H9 (cell line): Measurements from ENCODE around the gene ARHGDIA. TPM values are rescaled to one million over a fixed set of nuclear protein-coding genes. Genes with fewer than 3 reads are reported as not detected.

Source experiments
- DNase-seq: peaks from one replicate; pipeline ENCODE4 v3.0.0-alpha.2; 2017
- H2AFZ ChIP-seq: one replicate; pipeline ENCODE4 v1.6.1; 2013; ENCODE audit warnings: mild to moderate bottlenecking, low read length, control low read depth, moderate library complexity
- H2AK5ac ChIP-seq: 2 replicates; pipeline ENCODE4 v1.6.1; 2013; ENCODE audit warnings: low read length, control low read depth, mixed read lengths; ENCODE audit not compliant: insufficient read length
- H2BK120ac ChIP-seq: one replicate; pipeline ENCODE4 v1.6.1; 2013; ENCODE audit warnings: low read depth, mild to moderate bottlenecking, low read length, control low read depth, inconsistent platforms; ENCODE audit not compliant: poor library complexity, severe bottlenecking
- H2BK12ac ChIP-seq: 2 replicates; pipeline ENCODE4 v1.6.1; 2013; ENCODE audit warnings: low read length, control low read depth, mixed read lengths, low read depth; ENCODE audit not compliant: insufficient read length
- H2BK15ac ChIP-seq: 2 replicates; pipeline ENCODE4 v1.6.1; 2013; ENCODE audit warnings: low read depth, low read length, control low read depth
- H2BK20ac ChIP-seq: one replicate; pipeline ENCODE4 v1.6.1; 2013; ENCODE audit warnings: low read depth, mild to moderate bottlenecking, low read length, control low read depth, inconsistent platforms; ENCODE audit not compliant: poor library complexity, severe bottlenecking
- H2BK5ac ChIP-seq: 2 replicates; pipeline ENCODE4 v1.6.1; 2013; ENCODE audit warnings: low read length, control low read depth, mixed read lengths; ENCODE audit not compliant: insufficient read length
- H3K14ac ChIP-seq: 2 replicates; pipeline ENCODE4 v1.6.1; 2013; ENCODE audit warnings: low read length, control low read depth; ENCODE audit not compliant: insufficient read depth
- H3K18ac ChIP-seq: 2 replicates; pipeline ENCODE4 v1.6.1; 2013; ENCODE audit warnings: low read depth, mild to moderate bottlenecking, mixed read lengths, low read length, control low read depth; ENCODE audit not compliant: insufficient read length
- H3K23ac ChIP-seq: 2 replicates; pipeline ENCODE4 v1.6.1; 2013; ENCODE audit warnings: low read length, control low read depth, mixed read lengths, low read depth; ENCODE audit not compliant: insufficient read length
- H3K23me2 ChIP-seq: 2 replicates; pipeline ENCODE4 v1.6.1; 2013; ENCODE audit warnings: low read depth, mild to moderate bottlenecking, mixed read lengths, low read length, control low read depth; ENCODE audit not compliant: insufficient read length, poor library complexity, severe bottlenecking
- H3K27ac ChIP-seq: 2 replicates; pipeline ENCODE4 v1.5.1; 2013; ENCODE audit warnings: low read length, control low read depth, mixed read lengths, low read depth; ENCODE audit not compliant: insufficient read length
- H3K27me3 ChIP-seq: 2 replicates; pipeline ENCODE4 v1.6.1; 2013; ENCODE audit warnings: low read length, control low read depth, inconsistent platforms; ENCODE audit not compliant: insufficient read depth
- H3K4ac ChIP-seq: 2 replicates; pipeline ENCODE4 v1.6.1; 2013; ENCODE audit warnings: low read depth, mild to moderate bottlenecking, control low read depth, inconsistent platforms, low read length, moderate library complexity
- H3K4me1 ChIP-seq: 2 replicates; pipeline ENCODE4 v1.6.1; 2013; ENCODE audit warnings: low read length, control low read depth, inconsistent platforms; ENCODE audit not compliant: insufficient read depth
- H3K4me2 ChIP-seq: 2 replicates; pipeline ENCODE4 v1.6.1; 2013; ENCODE audit warnings: low read length, control low read depth, mixed read lengths; ENCODE audit not compliant: insufficient read length, insufficient read depth
- H3K56ac ChIP-seq: 2 replicates; pipeline ENCODE4 v1.6.1; 2013; ENCODE audit warnings: low read depth, mild to moderate bottlenecking, mixed read lengths, low read length, control low read depth; ENCODE audit not compliant: insufficient read length
- H3K79me1 ChIP-seq: 2 replicates; pipeline ENCODE4 v1.6.1; 2013; ENCODE audit warnings: low read depth, mild to moderate bottlenecking, moderate library complexity, low read length, control low read depth, inconsistent platforms; ENCODE audit not compliant: insufficient read depth, poor library complexity, severe bottlenecking
- H3K79me2 ChIP-seq: 2 replicates; pipeline ENCODE4 v1.6.1; 2013; ENCODE audit warnings: low read length, control low read depth, inconsistent platforms; ENCODE audit not compliant: insufficient read depth
- H3K9ac ChIP-seq: 2 replicates; pipeline ENCODE4 v1.6.1; 2013; ENCODE audit warnings: low read length, control low read depth, mixed read lengths; ENCODE audit not compliant: insufficient read length; ENCODE audit errors: extremely low read depth
- H3K9me3 ChIP-seq: one replicate; pipeline ENCODE4 v1.6.1; 2013; ENCODE audit warnings: low read depth, low read length, inconsistent platforms; ENCODE audit not compliant: control insufficient read depth
- H3T11ph ChIP-seq: one replicate; pipeline ENCODE4 v1.6.1; 2013; ENCODE audit warnings: mild to moderate bottlenecking, low read length, control low read depth, inconsistent platforms
- H4K20me1 ChIP-seq: one replicate; pipeline ENCODE4 v1.6.1; 2013; ENCODE audit not compliant: control insufficient read depth, insufficient read length, insufficient read depth
- H4K5ac ChIP-seq: 2 replicates; pipeline ENCODE4 v1.6.1; 2013; ENCODE audit warnings: low read depth, mild to moderate bottlenecking, mixed read lengths, low read length, control low read depth; ENCODE audit not compliant: insufficient read length
- H4K8ac ChIP-seq: replicated peaks from 2 replicates; pipeline ENCODE4 v1.6.1; 2013; ENCODE audit warnings: low read length, control low read depth, mixed read lengths, low read depth; ENCODE audit not compliant: insufficient read length
- H4K91ac ChIP-seq: 2 replicates; pipeline ENCODE4 v1.6.1; 2013; ENCODE audit warnings: low read depth, mild to moderate bottlenecking, moderate library complexity, mixed read lengths, low read length, control low read depth; ENCODE audit not compliant: insufficient read length
- H3K27ac Mint-ChIP-seq, 3 experiments: 2 replicates in 2 of 3; 3 replicates in 1 of 3; pipeline ENCODE4 v1.8.0; 2020 to 2021; ENCODE audit warnings: mixed read lengths in 3 of 3, mild to moderate bottlenecking in 1 of 3, moderate library complexity in 1 of 3
- H3K27me3 Mint-ChIP-seq: 2 replicates; pipeline ENCODE4 v1.8.0; 2021; ENCODE audit warnings: low read depth, mild to moderate bottlenecking, moderate library complexity, mixed read lengths
- H3K36me3 Mint-ChIP-seq, 3 experiments: 2 replicates in 2 of 3; 3 replicates in 1 of 3; pipeline ENCODE4 v1.8.0; 2020 to 2021; ENCODE audit warnings: low read depth in 3 of 3, mixed read lengths in 3 of 3; ENCODE audit not compliant: insufficient read depth in 1 of 3
- H3K4me1 Mint-ChIP-seq, 2 experiments: 2 replicates each; pipeline ENCODE4 v1.8.0; 2020; ENCODE audit warnings: mixed read lengths in 2 of 2
- H3K4me3 Mint-ChIP-seq, 2 experiments: 2 replicates in 1 of 2; 3 replicates in 1 of 2; pipeline ENCODE4 v1.8.0; 2020 to 2021; ENCODE audit warnings: mild to moderate bottlenecking in 2 of 2, mixed read lengths in 2 of 2, moderate library complexity in 1 of 2
- H3K9me3 Mint-ChIP-seq, 2 experiments: 2 replicates in 1 of 2; 3 replicates in 1 of 2; pipeline ENCODE4 v1.8.0; 2020; ENCODE audit warnings: mild to moderate bottlenecking in 2 of 2, mixed read lengths in 2 of 2, moderate library complexity in 1 of 2
- CTCF ChIP-seq: fragments of 200-600 bp; sonication (generic); conservative IDR thresholded peaks from 3 replicates; pipeline ENCODE4 v1.8.0; 2021; ENCODE audit warnings: antibody characterized with exemption, mild to moderate bottlenecking
- WGBS: extraction: QIAGEN DNeasy Blood & Tissue Kit; methylation state at CpG from one replicate; pipeline ENCODE4 v1.1.7; 2013; ENCODE audit warnings: missing lambda C conversion rate, low lambda C conversion rate, mixed read lengths; ENCODE audit not compliant: insufficient read length; ENCODE audit errors: extremely low coverage; 5-methylcytosine and 5-hydroxymethylcytosine counted together
- total RNA-seq: library from RNA; stranded (reverse); gene quantifications from 2 replicates; pipeline ENCODE4 v1.2.1, GENCODE V29; 2021

Gene ARHGDIA
- total RNA-seq, 1 experiment from 2014 or later: 247 TPM

GRCh38 chr17:81860756-81861568 is 10.2 kb downstream of the ARHGDIA start:
- H3K27me3 Mint-ChIP-seq: peaks cover 2% of the 10 kb centered on the region
- peaks cover 14% of the 10 kb centered on the region for H3K79me1 ChIP-seq
- DNase-seq: peak; percentile 100
- H3K4me3 Mint-ChIP-seq: peak overlapping the region; percentile 82 to 94
- no peak overlapping the region for H2BK12ac ChIP-seq
- peaks cover 2% of the 10 kb centered on the region for H4K20me1 ChIP-seq
- no peak overlapping the region for H2BK15ac ChIP-seq
- H3K9me3 Mint-ChIP-seq: peaks cover 0 to 3% of the 10 kb centered on the region in 2 experiments; a peak in 1 of 5 replicates
- no peak overlapping the region for H3K4ac ChIP-seq
- no peak overlapping the region for H2BK20ac ChIP-seq
- no peak overlapping the region for H3K27ac ChIP-seq
- H2AK5ac ChIP-seq: no peak overlapping the region
- peaks cover 20% of the 10 kb centered on the region; the same call in 1 of the 2 replicates for H3K79me2 ChIP-seq
- peak overlapping the region; percentile 94 for H3K14ac ChIP-seq
- H3T11ph ChIP-seq: no peak overlapping the region
- H3K18ac ChIP-seq: peak overlapping the region; percentile 84
- peak overlapping the region; percentile 90 for H3K4me2 ChIP-seq
- H3K23ac ChIP-seq: no peak overlapping the region
- peak overlapping the region; percentile 92 for H3K9ac ChIP-seq
- no peak for TF ChIP-seq CTCF
- H3K23me2 ChIP-seq: peaks cover 10% of the 10 kb centered on the region
- no peaks in the 10 kb centered on the region for H3K9me3 ChIP-seq
- peaks cover 22 to 54% (median 50%) of the 10 kb centered on the region in 3 experiments; a peak in 6 of 7 replicates for H3K36me3 Mint-ChIP-seq
- no peak overlapping the region for H4K5ac ChIP-seq
- H3K4me1 ChIP-seq: peaks cover 3% of the 10 kb centered on the region; the same call in 1 of the 2 replicates
- H3K56ac ChIP-seq: no peak overlapping the region
- peaks cover 9 to 20% of the 10 kb centered on the region in 2 experiments for H3K4me1 Mint-ChIP-seq
- no peak overlapping the region for H2BK120ac ChIP-seq
- no peak overlapping the region for H4K8ac ChIP-seq
- peak overlapping the region; percentile 96 to 98 (median 97) for H3K27ac Mint-ChIP-seq
- no CpG with 5 or more reads among the region's 74 CpGs for WGBS
- H2BK5ac ChIP-seq: peak overlapping the region; percentile 33
- H2AFZ ChIP-seq: no peak overlapping the region
- H3K27me3 ChIP-seq: no peaks in the 10 kb centered on the region
- no peak overlapping the region for H4K91ac ChIP-seq
